HG03439 (cell line): Measurements from ENCODE around the gene KEL.

Experiments
- ATAC-seq: cut with Tn5 transposase; IDR thresholded peaks from one replicate; pipeline ENCODE4 v1.9.1; 2021; ENCODE audit warnings: mild to moderate bottlenecking, moderate library complexity; ENCODE audit not compliant: unreplicated experiment

KEL gene

GRCh38 chr7:142930126-142930730, 31.9 kb downstream of the KEL start:
- ATAC-seq = no peak

DNA sequence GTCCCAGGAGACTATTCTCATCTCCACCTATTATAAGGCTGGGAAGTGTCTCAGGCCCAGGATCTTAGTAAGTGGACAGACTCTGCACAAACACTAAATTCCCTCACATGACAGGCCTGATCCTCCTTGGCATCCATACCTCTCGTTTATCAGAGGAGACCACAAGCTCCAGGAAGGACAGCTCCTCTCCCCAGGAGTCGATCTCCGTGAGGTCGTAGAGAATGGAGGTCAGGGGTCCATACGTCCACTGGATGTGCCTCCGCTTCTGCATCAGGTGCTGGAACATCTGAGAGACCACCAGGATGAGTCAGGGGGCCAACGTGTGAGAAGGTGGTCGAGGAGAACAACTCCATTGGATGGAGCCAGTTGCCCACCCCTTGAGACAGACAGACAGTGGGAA, 34.2 kb downstream of the KEL start:
- no peak for ATAC-seq

DNA sequence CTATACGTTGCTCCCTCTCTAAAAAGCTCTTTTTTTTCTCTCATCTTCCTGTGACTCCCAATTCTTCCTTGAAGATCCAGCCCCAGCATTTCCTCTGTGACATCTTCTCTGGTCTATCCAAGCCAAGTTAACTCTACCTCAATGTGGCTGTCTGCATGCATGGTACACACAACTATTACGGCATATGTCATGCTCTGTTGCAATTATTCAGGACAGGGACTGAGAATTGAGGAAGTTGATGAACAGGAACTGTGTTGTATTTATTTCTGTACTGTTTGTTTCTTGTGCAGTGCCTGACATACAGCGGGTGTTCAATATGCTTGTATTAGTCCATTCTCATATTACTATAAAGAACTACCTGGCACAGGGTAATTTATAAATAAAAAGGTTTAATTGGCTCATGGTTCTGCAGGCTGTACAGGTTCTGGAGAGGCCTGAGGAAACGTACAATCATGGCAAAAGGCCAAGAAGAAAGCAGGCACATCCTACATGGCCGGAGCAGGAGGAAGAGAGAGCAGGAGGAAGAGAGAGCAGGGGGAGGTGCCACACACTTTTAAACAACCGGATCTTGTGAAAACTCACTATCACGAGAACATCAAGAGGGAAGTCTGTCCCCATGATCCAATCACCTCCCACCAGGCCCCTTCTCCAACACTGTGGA, 34.9 kb downstream of the KEL start:
- ATAC-seq = no peak

- no peak for ATAC-seq
Measured at GRCh38 chr7:142925413-142925812, 36.8 kb downstream of the KEL start.

GRCh38 chr7:142923391-142923790, 38.8 kb downstream of the KEL start:
- no peak for ATAC-seq

DNA sequence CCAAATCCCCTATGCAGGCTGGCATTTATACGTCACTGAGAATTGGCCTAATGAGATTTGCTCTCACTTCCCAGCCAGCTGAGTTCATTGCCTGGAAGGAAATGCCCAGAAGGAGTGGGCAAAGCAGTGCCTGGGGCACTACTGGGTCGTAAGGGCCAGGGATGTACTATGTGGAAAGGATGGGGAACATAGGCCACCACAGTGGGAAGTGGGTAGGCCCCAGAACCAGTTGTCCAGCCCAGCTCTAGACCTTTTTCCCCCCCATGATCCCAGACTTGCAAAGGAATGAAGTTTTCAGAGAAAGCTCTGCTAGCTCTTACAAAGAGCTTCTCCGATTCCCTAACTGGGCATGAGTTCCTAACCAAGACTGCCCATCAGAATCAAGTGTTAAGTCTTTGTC, 42.5 kb downstream of the KEL start:
- no peak for ATAC-seq

DNA sequence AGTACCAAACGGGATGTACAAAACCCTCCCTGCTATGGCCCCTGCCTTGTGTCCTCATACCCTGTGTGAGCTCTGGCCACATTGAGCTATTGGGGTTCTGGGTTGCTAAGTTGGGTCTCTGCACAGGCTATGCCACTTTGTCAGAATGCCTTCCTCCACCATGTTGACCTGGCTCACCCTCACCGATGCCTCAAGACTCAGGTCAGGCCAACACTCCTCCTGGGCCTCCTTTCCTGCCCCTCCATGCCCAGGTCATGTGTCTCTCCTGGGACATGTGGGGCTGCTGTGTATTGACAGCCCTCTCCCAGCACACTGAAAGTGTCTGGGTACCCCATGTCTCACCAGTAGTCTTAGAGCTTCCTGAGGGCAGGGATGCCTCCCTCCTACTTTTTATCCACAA, 43.3 kb downstream of the KEL start:
- ATAC-seq = no peak

- no peak for ATAC-seq
Measured at GRCh38 chr7:142917447-142917846, 44.7 kb downstream of the KEL start.

DNA sequence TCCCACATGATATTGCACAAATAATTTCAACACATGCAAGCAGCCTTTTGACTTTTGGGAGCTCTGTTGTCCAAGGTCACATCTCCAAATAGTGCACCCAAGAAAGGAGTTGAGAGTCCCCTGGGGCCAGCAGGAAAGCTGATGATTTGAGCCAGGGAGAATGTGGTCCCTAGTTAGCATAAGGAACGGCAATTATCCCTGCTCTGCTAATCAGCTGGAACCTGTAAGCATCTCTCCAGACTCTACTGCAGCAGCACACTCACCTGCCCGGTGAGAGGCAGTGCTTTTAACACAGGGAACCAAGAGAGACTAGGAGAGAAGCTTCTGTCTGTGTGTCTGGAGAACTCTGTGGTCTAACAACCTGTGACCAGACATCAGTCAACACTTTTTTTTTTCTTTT, 45.7 kb downstream of the KEL start:
- ATAC-seq = no peak

DNA sequence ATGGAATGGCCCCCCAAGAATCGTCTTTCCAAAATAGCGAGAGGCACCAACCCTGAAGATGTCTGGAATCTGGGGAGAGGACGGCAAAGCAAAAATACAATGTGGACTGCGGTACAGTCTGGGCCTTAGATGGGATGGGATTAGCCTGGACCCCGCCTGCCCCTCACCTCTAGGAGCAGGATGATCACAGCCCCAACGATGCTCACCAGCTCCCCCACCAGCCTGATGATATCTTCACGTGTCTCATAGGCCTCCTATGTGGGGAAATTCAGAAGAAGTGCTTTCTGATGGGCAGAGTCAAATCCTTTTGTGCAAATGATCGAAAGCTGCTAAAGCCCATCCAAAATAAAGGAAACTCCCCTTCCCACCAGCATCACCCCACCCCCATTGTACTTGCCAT, 46.8 kb downstream of the KEL start:
- no peak for ATAC-seq

DNA sequence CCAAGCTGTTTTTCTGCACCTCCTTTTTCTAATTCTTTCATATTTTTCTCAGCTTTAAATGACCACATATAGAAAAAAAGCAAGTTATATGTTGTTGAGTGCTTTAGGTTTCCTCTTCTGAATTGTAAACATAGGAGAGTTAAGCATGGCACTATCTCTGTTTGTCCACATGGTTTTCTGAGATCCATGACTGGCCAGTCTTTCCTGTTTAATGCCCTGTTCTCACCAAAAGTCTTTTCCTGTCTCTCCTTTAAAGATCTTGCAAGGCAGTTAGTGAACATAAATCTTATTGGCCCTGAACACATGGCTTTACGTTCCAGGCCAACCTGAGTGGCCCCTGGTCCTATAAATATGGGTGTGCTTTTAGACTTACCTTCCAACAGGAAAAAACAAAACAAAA, 48.0 kb downstream of the KEL start:
- no peak for ATAC-seq

DNA sequence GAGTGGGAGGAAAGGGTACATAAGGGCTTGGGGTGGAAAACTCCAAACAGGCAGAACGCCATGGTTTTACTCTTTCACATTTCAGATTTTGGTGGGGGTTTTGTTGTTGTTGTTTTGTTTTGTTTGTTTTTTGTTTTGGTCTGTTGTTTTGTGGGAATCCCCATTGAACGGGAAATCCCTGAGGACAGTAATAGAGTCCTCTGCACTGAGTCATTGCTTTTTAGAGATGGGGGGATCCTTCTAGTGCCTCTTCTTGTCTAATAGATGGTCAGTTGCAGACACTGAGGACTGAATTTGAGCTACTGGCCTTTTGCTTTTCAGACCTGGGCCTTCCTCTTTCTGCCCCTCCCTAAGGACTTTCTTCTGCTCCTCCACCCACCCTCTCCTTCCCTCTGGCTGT, 48.6 kb downstream of the KEL start:
- no peak for ATAC-seq

DNA sequence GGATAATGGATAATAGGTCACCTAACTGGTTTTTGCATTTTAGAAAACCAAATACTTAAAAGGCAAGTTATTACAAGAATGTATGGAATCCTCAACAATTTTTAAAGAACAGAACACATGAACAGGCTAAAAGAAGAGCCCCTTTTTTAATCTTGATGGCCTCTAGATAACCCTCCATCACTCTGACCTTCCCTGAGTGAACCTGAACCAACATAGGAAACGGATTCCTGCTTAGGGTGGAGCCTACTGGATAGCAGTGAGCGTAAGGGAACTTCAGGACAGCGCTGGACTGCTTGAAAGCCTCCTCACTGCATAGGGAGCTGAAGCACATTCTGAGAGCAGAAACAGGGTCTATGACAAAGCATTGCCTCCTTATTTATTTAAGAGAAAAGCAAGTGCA, 49.1 kb downstream of the KEL start:
- no peak for ATAC-seq

DNA sequence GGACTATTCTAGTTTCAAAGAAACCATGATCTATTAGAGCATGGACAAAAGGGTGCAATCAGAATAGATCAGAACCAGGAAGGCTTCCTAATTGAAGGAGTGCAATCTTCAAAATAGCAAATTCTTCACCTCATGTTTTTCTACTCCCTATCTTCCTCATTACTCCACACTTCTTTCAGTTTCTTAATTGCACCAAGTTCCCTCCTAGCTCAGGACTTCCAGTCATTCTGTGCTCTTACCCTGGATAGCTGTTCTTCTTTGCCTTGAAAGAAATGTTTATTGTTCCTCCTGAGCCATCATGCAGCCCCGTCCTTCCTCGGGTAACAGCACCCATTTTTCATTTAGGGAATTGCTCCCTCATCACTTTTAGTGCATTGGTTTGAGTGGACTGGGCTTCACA, 51.7 kb downstream of the KEL start:
- no peak for ATAC-seq

DNA sequence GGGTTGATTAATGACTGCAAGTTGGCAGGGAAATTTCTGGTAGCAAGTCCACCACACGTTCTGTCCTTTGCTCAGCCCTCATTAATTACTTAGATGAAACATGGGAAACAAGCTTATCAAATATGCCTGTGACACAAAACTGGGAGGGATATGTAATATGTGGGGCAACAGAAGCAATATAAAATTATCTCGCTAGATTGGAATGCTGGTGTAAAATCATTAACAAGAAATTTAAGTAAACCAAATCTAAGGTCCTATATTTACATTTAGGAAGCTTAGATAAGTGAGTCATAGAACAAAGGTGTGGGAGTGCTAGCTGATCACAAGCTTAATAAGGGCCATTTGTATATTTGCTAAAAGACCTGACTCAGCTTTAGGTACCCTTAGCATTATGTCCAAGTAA, 52.1 kb downstream of the KEL start:
- no peak for ATAC-seq

DNA sequence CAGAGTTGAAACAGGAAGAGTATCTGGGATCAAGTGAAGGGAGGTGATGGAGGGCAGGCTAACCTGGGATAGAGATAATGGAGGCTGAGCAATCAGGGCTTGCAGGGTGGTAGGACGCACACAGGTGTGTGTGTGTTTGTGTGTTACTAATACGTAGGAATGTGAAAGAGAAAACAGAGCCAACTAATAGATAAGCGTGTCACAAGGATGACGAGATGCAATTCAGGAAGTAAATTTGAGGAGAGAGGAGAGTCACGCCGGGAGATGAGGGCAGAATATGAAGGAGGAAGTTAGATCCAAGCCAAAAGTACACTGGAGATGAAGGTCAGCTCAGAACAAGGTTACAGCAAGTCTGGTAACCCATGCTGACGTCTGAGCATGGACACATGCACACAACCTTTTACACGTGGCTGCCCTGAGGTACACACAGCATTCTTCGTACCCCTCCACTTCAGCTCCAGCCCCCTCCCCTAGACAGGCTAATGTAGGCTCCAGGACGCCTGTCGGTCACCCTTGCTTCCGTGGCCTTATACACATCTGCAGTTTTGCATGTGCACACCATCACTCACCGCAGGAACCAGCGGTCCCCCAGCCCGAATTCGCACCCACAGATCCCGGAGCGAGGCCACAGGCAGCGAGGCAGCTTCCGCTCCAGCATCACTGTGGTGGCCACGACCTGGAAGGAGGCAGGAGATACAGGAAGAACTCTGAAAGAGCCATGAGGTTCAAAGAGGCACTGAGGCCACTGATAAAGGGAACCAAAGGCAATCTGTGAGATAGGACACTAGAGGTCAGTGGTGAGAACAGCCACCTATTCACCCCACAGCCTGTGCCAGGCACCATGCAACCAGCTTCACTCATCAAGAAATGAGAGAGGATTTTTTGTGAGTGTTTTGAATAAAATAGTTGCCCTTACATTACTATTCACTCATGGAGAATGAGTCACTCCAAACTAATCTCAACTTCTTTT, 53.0 kb downstream of the KEL start:
- no peak for ATAC-seq

DNA sequence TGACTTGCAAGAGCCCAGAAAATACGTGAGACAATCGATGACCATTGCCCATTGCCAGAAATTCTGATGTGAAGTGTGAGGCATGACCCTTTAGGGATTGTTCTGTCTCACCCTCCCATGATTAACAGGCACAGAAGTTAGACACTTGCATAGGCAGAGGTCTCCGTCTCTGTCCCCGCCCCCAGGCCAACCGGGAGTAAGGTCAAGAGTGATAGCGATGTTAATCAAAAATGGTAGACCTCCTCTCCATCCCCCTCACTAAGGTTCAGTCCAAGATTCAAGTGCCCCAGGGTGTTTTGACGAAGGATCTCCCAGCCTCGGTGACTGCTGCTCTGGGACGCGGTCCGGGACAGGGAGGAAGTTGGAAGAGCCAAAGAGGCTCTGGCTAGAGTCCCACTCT, 53.9 kb downstream of the KEL start:
- no peak for ATAC-seq

DNA sequence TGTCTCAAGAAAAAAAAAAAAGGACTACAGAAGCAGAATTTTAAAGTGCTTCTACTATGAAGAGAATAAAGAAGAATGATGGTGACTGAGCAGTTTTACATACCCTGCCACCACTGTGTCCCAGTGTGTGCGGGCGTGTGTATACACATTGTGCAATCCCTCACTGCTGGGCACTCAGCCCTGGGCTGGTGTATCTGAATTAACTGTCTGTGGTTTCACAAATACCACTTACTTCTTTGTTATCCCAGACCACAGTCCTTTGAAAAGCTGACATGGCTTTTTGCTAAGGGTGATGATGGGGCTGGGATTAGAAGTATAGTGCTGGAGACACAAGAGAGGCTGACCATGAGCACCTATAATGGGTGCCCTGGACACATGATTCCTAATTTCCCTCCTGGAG, 55.5 kb downstream of the KEL start:
- no peak for ATAC-seq

DNA sequence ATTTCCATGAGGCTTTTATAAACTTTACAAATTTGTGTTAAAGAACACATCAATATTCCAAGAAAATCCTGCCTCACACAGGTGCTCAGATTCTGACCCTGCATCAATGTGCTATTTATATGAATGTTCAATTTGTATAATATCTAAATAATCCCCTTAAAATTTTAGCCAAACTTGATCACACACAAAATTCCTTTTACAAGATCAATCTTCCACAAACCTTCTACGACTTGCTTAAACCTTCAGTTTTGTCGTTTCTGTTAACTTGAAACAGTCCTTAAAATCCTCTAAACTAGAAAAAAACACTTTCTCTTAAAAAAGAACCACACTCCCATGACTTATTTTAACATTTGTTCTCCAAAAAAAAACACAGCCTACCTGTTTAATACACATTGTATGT, 56.4 kb downstream of the KEL start:
- ATAC-seq = no peak

DNA sequence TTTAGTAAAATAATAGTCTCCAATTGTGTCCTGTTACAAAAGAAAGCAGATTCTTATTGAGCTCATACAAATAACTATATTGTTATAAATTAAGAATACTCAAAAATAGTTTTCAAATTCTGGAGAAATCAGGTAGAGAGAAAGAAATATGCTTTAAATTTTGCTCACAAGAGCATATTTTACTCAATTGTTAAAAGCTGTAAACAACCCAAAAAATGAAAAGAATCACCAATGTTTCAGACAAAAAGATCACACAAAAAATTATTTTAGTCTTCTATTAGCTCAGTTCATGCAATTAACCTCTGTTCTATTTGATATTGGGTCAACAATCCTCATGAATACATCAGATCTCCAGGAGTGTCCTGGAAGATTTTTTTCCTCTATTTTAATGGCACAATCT, 58.0 kb downstream of the KEL start:
- no peak for ATAC-seq

DNA sequence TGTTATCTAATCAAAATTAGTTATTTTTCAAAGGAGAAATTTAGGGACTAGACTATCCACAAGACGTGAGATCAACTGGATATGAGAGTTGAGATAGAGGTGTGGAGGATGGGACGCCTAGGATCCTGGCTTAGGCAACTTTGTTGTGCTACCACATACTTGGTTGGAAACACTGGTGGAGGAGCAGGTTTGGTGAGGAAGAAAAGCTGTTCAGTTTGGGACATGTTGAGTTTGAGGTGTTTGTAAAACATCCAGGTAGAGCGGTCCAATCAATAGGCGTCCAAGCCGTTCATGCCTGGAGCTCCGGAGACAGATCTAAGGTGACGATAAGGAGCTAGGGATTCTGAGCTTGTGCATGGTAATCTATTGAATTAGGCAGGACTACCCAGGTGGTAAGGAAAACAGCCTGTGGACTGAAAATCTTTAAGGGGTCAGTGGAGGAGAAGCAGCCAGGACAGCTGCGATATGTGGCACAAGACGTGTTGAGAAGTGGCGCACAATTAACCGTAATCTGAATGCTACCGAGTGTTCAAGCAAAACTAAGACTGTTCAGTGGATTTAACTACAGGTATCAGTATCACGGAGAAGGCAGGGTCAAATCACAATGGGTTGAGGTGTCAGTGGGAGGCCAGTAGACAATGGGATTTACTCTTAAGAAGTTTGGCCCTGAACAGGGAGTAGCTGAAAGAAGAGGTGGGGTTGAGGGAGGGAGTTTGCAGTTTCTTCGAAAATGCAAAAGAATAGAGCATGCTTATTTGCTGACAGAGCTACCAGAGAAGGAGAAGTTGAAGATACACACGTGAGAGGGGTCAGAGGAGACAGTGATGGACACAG, 60.5 kb downstream of the KEL start:
- ATAC-seq = no peak
